Measurements from ENCODE around the gene ICAM3.
"Not testable (repeated sequence)": the region's sequence is repeated elsewhere in the genome, so short reads cannot be mapped to it uniquely, and the experiment has no call there.

ICAM3 gene

GRCh38 chr19:10346509-10346908 is 7.1 kb upstream of the ICAM3 start:
- no peak for DNase-seq

DNA sequence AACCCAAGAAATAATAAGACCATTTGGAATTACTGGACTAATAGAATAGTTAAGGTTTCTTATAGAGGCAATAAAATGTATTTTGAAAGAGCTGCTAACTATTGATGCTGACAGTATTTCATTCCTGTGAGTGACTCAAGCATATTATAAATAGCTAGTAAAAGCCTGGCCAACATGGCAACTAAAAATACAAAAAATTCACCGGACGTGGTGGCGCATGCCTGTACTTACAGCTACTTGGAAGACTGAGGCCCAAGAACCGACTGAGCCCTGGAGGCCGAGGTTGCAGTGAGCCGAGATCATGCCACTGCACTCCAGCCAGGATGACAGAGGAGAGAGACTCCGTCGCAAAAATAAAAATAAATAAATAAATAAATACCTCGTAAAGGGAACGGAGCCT is 5.4 kb upstream of the ICAM3 start:
- no peak for DNase-seq

GRCh38 chr19:10343495-10343894 is 4.1 kb upstream of the ICAM3 start:
- no peak for DNase-seq

GRCh38 chr19:10339977-10340376 is 553 bp upstream of the ICAM3 start:
- no peak for DNase-seq

- DNase-seq = no peak
These were observed 484 bp downstream of the ICAM3 start for GRCh38 chr19:10338940-10339339.

DNA sequence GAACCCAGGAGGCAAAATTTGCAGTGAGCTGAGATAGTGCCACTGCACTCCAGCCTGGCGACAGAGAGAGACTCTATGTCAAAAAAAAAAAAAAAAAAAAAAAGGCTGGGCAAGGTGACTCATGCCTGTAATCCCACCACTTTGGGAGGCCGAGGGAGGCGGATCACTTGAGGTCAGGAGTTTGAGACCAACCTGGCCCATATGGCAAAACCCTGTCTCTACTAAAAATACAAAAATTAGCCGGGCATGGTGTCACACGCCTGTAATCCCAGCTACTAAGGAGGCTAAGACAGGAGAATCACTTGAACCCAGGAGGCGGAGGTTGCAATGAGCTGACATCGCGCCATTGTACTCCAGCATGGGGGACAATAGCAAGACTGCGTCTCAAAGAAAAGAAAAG is 2.7 kb downstream of the ICAM3 start:
- not testable (repeated sequence) for DNase-seq

GRCh38 chr19:10335352-10335985 is 4.0 kb downstream of the ICAM3 start:
- DNase-seq = no peak

GRCh38 chr19:10334588-10335351 is 4.7 kb downstream of the ICAM3 start:
- peak; percentile 20 to 27 for DNase-seq

DNA sequence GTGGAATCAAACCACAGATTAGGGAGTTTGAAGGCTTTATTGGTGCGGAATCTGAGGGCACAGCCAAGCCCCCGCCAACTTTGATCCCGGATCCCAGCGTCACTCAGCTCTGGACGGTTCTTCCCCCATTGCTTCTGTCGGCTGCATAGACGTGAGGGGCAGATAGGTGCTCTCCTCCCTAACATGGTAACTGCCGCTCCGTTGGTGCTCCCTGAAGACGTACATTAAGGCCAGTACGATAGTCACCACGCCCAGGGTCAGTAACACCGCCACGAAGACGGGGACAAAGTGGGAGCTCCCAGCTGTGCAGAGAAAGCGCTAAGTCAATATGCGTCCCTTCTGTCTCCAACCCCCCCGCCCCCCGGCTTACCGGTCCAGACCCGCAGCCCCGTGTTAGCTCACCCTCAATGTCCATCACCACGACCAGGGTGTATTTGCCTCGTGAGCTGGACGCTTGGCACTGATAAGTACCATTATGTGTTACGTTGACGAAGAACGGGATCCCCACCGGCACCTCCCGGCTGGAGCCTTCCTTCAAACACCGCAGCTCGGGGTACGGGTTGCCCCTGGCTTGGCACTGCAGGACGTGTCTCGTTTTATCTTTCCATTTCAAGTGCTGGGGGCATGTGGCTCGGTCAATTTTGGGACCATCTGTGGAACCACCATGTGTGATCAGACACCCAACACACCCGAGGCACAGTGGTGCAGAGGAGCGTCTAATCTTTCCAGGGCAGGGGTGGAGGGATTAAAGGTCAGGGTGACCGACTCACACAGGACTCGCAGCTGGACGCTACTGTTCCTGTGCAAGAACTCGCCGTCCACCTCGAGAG is 5.5 kb downstream of the ICAM3 start:
- DNase-seq = no peak

- DNase-seq = peak; percentile 83 to 91
These were observed 6.3 kb downstream of the ICAM3 start, which contains the start of gene RAVER1 for GRCh38 chr19:10332965-10333757. Gene RAVER1 (minus strand): TSS chr19:10333529. CDS start chr19:10333507, 22 bp downstream.

DNA sequence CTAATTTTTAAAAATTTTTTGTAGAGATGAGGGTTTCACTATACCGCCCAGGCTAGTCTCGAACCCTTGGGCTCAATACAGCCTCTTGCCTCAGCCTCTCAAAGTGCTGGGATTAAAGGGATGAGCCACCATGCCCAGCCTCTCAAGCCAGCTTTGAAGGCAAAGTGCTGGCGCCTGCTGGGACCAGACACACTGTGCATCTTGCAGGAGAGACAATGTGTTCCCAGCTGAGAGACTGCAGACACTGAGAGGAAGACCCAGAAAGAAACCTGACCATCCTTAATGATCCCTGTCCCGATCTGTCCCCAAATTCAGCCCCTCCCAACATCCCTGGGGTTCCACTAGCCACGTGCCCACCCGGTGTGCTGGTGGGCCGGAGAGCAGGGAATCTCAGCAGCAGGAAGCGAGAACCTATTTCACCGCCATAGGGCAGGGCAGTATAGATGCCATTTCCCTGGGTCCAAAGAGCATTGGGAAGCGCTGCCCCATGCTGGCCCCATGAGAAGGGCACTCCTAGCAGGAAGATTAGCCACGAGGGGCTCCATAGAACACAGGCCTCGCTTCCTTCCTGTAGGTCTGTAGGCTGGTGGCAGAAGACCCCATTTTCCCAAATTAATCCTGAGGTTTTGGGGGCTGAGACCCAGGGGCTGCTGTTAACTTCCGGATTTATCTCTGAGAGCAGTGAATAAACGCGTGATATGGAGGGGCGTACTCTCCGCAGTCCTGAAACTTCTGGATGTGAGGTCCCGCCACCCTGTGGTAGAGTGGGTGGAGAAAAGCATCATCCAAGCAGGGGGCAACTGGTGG is 7.1 kb downstream of the ICAM3 start:
- no peak for DNase-seq

GRCh38 chr19:10329555-10329954 is 9.9 kb downstream of the ICAM3 start:
- DNase-seq = no peak

DNA sequence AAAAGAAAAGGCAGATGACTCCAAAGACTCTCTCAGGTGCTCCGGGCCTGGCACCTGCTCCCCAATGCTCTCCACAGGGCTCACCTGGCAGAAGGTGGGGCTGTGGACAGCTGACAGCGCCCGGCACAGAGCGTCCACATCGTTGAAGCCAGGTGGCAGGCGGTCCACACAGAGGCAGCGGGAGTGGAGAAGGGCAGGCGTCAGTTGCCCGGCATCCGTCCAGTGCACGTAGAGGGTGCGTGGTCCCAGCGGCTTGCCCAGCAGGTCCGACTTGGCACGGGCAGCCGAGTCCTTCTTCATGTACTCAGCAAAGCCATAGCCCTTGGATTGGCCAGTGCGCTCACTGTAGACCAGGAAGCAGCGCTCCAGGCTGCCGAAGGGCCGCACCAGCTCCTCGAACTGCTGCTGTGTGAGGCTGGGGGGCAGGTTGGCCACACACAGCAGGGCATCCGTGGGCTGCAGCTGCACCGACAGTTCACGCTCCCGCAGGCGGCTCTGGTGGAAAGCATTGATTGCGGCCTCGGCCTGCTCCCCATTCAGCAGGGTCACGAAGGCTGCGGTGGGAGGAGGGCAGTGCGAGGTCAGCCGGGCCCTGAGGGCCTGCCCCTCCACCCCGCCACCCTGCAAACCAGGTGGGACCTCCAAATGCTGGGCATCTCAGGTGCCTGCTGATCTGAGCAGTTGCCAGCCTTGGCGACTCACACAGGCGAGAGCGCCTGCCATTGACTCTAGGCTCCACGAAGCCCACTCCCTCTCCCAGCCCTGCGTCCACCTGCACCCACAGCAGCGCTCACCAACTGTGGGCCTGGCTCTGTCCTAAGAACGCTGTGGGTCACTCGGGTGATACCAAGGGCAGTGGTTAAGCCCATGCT is 10.6 kb downstream of the ICAM3 start:
- DNase-seq = no peak

DNA sequence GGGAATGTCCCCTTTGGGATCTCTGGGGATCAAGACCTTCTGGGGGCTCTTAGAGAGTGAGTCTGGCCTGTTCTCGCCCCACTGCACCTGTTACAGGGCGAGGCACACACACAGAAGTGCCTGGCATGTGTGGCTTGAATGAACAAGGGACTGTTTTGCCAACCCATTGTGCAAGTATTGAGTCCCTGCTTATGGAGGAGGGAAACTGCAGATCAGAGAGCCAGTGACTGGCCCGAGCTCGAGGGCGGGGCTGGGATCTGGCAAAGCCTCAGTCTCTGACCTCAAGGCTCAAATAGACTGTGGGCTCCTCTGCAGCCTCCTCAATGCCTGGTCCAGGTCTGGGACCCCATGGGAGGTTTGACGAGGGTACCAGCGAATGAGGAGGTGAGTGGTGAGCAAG is 11.6 kb downstream of the ICAM3 start:
- DNase-seq = no peak

DNA sequence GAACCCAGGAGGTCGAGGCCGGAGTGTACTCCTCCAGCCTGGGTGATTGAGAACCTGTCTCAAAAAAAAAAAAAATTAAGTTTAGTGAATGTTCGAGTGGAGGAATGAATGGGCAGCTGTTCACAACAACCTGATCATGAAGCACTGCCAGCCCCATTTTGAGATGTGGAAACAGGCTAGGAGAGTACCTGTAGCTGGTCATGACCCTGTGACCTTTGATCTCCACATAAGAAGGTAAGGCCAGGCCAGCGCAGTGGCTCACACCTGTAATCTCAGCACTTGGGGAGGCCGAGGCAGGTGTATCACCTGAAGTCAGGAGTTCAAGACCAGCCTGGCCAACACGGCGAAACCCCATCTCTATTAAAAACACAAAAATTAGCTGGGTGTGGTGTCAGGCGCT is 13.7 kb downstream of the ICAM3 start:
- no peak for DNase-seq

DNA sequence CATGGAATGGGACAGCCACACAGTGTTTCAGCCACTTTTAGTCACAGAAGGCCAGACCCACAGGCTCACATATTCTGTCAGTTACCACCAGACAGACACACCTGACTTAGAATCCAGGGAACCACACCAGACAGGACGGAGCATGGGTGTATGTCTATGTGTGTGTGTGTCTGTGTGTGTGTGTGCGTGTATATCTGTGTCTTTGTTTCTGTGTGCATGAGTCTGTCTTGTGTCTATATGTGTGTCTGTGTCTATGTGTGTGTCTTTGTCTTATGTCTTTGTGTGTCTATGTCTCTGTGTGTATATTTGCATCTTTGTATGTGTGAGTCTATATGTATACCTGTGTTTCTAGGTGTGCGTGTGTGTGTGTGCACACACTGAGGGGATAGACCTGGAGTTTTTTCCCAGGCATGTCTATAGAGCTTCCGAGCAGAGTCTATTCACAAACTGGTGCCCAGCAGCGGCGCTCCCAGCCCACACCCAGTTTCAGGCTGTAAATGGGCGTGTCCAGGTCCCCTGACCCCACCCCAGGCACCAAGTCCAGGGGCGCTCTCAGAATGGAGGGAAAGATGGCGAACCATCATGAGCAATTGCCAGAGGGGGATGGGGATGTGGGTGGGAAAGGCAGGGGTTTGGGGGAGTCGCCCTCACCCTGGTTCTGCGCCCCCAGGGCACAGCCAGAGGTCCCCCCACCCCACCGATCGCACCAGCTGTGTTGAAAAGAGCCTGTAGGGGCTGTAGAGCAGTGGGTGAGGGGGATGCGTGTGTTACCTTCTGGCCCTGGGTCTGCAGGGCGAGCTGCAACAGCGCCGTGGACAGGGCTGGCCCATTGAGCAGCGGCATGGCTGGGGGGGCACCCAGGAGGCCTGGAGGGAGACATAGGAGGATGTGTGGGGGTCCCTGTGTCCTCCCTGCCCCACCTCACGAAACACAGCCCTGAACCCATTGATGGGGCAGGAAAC is 17.3 kb downstream of the ICAM3 start:
- no peak for DNase-seq

- no peak for DNase-seq
These were observed 18.0 kb downstream of the ICAM3 start for GRCh38 chr19:10321417-10321797.

GRCh38 chr19:10320602-10321416 is 18.6 kb downstream of the ICAM3 start:
- no peak for DNase-seq
